ENCODE data around the gene VPS4A.

DNA sequence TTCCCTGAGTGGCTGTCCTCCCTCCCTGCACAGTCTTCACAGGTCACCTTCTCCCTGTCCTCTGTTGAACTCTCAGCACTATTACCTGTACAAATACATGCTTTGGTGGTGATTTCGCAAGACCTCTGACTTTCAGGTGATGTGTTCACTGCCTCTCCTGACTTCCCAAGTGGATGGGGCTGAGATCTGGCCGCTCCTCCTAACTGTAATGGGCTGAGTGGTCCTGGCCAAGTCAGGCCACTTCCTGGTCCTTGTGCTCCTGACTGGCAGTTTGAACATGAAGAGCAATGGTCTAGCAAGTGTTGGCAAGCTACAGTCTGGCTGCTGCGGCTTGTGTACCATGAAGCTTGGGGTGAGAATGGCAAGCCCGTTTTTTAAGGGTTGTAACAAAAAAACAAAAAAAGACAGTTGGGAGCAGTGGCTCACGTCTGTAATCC is 52.1 kb downstream of the VPS4A start:
- TF ChIP-seq POLR2AphosphoS5 (IDR thresholded peaks at IDR 0.05; ENCODE audit: low read depth, low read length) (no peak), EZH2phosphoT487 (IDR thresholded peaks at IDR 0.05; ENCODE audit: borderline replicate concordance, low read depth) (no peak), RAD21 (IDR thresholded peaks at IDR 0.05; ENCODE audit: low read length) (no peak), GATA2 (CRISPR knock-in tag; IDR thresholded peaks at IDR 0.05) (no peak), CHD2 (IDR thresholded peaks at IDR 0.05; ENCODE audit: low read length, partially characterized antibody) (no peak), TAF1 (IDR thresholded peaks at IDR 0.05; ENCODE audit: borderline replicate concordance, low read depth, low read length) (no peak), SMC3 (IDR thresholded peaks at IDR 0.05; ENCODE audit: low read depth, low read length) (no peak), EP300 (IDR thresholded peaks at IDR 0.05; ENCODE audit: borderline replicate concordance in 1 of 2, low read depth in 1 of 2, low read length in 1 of 2) (no peak), TEAD4 (IDR thresholded peaks at IDR 0.05; ENCODE audit: borderline replicate concordance, insufficient read depth) (no peak), RCOR1 (IDR thresholded peaks at IDR 0.05; ENCODE audit: low read length) (no peak)
- TF ChIP-seq, protein P1, sequence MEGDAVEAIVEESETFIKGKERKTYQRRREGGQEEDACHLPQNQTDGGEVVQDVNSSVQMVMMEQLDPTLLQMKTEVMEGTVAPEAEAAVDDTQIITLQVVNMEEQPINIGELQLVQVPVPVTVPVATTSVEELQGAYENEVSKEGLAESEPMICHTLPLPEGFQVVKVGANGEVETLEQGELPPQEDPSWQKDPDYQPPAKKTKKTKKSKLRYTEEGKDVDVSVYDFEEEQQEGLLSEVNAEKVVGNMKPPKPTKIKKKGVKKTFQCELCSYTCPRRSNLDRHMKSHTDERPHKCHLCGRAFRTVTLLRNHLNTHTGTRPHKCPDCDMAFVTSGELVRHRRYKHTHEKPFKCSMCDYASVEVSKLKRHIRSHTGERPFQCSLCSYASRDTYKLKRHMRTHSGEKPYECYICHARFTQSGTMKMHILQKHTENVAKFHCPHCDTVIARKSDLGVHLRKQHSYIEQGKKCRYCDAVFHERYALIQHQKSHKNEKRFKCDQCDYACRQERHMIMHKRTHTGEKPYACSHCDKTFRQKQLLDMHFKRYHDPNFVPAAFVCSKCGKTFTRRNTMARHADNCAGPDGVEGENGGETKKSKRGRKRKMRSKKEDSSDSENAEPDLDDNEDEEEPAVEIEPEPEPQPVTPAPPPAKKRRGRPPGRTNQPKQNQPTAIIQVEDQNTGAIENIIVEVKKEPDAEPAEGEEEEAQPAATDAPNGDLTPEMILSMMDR (IDR thresholded peaks at IDR 0.05), result no peak
- TF ChIP-seq, protein P2, sequence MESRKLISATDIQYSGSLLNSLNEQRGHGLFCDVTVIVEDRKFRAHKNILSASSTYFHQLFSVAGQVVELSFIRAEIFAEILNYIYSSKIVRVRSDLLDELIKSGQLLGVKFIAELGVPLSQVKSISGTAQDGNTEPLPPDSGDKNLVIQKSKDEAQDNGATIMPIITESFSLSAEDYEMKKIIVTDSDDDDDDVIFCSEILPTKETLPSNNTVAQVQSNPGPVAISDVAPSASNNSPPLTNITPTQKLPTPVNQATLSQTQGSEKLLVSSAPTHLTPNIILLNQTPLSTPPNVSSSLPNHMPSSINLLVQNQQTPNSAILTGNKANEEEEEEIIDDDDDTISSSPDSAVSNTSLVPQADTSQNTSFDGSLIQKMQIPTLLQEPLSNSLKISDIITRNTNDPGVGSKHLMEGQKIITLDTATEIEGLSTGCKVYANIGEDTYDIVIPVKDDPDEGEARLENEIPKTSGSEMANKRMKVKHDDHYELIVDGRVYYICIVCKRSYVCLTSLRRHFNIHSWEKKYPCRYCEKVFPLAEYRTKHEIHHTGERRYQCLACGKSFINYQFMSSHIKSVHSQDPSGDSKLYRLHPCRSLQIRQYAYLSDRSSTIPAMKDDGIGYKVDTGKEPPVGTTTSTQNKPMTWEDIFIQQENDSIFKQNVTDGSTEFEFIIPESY (IDR thresholded peaks at IDR 0.05; ENCODE audit: borderline replicate concordance, low read depth), result no peak
